Endothelial cell of coronary artery (primary cell): ENCODE results near the gene MCCD1. TPM values are rescaled to one million over a fixed set of nuclear protein-coding genes. Genes with fewer than 3 reads are reported as not detected.

Experiments used
- total RNA-seq: library from RNA; depleted of rRNA; stranded (reverse); fragments of >200 nt; gene quantifications from 2 replicates; pipeline ENCODE4 v1.2.3, GENCODE V29; 2014

Gene MCCD1
- not detected in 2 replicates for total RNA-seq

GRCh38 chr6:31528821-31529328, at the start of gene MCCD1:
MCCD1 (plus strand) TSS chr6:31528962; CDS start chr6:31529015, 53 bp downstream.

GRCh38 chr6:31497531-31498476, 31.0 kb upstream of the MCCD1 start, which contains the start of gene MICB:
MICB (plus strand) TSS chr6:31498145; CDS start chr6:31498194, 49 bp downstream.

DNA sequence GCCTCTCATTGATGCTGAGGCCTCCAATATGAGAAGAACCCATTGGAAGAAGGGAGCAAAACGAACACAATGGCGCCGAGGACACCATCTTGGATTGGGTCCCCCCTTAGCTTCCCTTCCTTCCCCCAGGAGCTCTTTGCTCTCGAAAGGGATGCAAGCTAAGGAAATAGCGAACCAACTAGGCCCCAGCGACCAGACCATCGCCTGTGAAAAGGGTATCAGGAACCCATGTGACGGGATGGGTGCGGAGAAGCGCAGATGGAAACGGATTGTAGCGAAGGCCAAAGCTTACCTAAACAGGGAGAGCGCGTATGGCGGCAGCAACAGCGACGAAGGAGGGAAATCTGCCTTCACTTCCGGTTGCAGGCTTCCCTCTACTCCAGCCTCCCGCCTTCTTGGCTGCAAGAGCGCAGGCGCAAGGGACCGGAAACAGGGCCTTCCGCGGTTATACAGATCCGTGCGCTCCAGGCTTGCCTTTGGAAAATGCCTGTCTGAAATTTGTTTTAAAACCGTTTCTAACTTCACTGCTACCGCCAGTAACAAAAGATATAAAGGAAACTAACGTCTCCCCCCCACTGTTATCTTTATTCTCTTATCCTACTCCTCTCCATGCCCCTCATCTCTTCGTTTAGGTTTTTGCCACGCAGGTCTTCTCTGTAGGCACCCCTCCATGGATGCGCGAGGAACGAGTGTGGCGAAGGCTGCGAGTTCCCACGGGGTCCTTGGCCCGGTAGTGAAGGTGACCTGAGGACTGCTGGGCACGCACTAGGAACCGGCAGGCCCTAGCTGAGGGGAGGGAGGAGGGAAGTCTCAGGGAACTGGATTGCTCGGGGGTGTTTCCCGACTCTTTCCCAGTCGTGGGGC, 13.1 kb downstream of the MCCD1 start, which contains the start of gene DDX39B:
Gene DDX39B (minus strand): TSS at position 346 of the 864 bp plus-strand sequence. CDS start 1,471 bp downstream, outside the sequence.

DNA sequence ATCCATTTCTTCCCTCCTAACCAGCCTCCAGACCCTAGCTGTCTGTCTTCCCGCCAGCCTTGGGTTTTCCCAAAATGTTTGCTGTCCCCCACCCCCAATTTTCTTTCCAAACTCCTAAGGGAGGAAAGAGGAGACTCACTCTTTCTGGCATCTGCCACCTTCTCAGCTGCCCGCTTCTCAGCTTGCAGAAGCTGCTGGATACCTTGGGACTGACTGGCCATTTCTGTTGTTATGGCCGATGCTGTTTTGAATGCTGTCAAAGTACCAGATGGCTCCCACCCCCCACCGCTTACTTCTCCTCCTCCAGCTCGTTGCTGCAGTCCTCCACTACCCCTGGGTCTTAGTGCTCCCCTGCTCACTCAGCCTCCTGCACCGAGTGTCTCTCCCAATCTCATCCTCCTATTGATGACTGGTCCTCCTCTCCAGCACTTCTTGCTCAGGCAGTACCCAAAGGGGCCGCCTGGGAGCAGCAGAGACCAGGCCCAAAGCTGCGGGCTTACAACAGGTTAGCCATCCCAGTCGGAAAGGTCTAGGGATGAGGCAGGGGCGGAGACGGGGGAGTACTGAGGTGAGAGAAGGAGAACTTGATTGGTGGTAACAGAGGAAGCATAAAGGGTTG, 17.7 kb downstream of the MCCD1 start, which contains the start of gene ATP6V1G2:
Gene ATP6V1G2 (minus strand): TSS at position 270 of the 619 bp plus-strand sequence. CDS start 49 bp downstream, at position 221.

DNA sequence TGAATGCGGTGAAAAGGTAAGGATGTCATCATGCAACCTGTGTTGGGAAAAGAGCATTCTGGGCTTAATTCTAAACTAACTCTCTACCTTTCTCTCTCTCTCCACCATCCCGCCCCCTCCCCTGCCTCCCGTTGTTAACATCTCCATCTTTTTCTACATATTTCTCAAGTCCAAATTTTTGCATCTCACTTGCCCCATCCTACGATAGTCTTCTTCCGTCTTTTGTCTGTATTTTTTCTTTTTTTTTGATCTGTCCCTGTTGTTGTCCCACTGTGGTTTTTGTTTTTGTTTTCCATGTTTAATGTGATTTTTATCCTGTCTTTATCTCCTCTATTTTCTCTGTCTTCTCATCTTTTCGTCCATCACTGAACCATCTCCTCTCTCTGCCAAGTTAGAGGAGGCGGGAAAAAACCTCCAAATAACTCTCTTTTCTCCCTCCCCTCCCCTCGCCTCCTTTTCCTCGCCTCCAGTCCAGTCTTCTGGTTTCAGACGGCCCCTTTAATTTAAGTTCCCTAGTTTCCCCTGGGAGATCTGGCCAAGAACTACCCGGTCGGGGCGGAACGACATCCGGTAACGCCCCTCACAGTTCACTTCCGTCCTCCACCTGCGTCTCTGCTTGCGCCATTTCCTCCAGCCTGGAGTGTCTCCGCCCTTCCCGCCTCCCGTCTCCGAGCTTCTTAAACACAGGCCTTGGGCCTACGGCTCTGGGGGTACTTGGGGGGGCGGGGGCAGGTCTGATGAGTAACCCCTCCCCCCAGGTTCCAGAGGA, 18.4 kb downstream of the MCCD1 start, which contains the start of gene NFKBIL1:
Gene NFKBIL1 (plus strand): TSS at position 651 of the 769 bp plus-strand sequence. CDS start 87 bp downstream, at position 738.

DNA sequence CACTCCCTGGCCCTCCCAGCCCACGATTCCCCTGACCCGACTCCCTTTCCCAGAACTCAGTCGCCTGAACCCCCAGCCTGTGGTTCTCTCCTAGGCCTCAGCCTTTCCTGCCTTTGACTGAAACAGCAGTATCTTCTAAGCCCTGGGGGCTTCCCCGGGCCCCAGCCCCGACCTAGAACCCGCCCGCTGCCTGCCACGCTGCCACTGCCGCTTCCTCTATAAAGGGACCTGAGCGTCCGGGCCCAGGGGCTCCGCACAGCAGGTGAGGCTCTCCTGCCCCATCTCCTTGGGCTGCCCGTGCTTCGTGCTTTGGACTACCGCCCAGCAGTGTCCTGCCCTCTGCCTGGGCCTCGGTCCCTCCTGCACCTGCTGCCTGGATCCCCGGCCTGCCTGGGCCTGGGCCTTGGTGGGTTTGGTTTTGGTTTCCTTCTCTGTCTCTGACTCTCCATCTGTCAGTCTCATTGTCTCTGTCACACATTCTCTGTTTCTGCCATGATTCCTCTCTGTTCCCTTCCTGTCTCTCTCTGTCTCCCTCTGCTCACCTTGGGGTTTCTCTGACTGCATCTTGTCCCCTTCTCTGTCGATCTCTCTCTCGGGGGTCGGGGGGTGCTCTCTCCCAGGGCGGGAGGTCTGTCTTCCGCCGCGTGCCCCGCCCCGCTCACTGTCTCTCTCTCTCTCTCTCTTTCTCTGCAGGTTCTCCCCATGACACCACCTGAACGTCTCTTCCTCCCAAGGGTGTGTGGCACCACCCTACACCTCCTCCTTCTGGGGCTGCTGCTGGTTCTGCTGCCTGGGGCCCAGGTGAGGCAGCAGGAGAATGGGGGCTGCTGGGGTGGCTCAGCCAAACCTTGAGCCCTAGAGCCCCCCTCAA, 43.5 kb downstream of the MCCD1 start, which contains the start of gene LTA:
Gene LTA (plus strand): TSS at position 249 of the 871 bp plus-strand sequence. CDS start 454 bp downstream, at position 703.

DNA sequence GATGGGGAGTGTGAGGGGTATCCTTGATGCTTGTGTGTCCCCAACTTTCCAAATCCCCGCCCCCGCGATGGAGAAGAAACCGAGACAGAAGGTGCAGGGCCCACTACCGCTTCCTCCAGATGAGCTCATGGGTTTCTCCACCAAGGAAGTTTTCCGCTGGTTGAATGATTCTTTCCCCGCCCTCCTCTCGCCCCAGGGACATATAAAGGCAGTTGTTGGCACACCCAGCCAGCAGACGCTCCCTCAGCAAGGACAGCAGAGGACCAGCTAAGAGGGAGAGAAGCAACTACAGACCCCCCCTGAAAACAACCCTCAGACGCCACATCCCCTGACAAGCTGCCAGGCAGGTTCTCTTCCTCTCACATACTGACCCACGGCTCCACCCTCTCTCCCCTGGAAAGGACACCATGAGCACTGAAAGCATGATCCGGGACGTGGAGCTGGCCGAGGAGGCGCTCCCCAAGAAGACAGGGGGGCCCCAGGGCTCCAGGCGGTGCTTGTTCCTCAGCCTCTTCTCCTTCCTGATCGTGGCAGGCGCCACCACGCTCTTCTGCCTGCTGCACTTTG, 46.7 kb downstream of the MCCD1 start, which contains the start of gene TNF:
Gene TNF (plus strand): TSS at position 231 of the 567 bp plus-strand sequence. CDS start 177 bp downstream, at position 408.

Other genes starting within 250 kb of the MCCD1 start
- 212 and 305 TPM in 2 replicates for gene HLA-B, start 171.8 kb upstream of the MCCD1 start, total RNA-seq
- 41.6 and 42.5 TPM in 2 replicates for gene MICA, start 125.4 kb upstream of the MCCD1 start, total RNA-seq
- 11.3 and 15.7 TPM in 2 replicates for gene MICB, start 30.8 kb upstream of the MCCD1 start, total RNA-seq
- gene DDX39B, start 13.0 kb downstream of the MCCD1 start, total RNA-seq, result 296 and 474 TPM in 2 replicates
- gene ATP6V1G2, start 17.6 kb downstream of the MCCD1 start, total RNA-seq, result 0.36 and 0.66 TPM in 2 replicates
- gene NFKBIL1, start 18.6 kb downstream of the MCCD1 start, total RNA-seq, result 24.7 and 29.7 TPM in 2 replicates
- gene LTA, start 43.3 kb downstream of the MCCD1 start, total RNA-seq, result not detected in 2 replicates
- not detected in 2 replicates for gene TNF, start 46.6 kb downstream of the MCCD1 start, total RNA-seq
- gene LTB, start 53.5 kb downstream of the MCCD1 start, total RNA-seq, result 2.1 and 2.3 TPM in 2 replicates
- gene LST1, start 57.3 kb downstream of the MCCD1 start, total RNA-seq, result 0.72 and 1.0 TPM in 2 replicates
- gene NCR3, start 64.0 kb downstream of the MCCD1 start, total RNA-seq, result not detected in 2 replicates
- not detected in 2 replicates for gene AIF1, start 86.3 kb downstream of the MCCD1 start, total RNA-seq
- 31.2 and 39.4 TPM in 2 replicates for gene PRRC2A, start 91.8 kb downstream of the MCCD1 start, total RNA-seq
- gene BAG6, start 123.7 kb downstream of the MCCD1 start, total RNA-seq, result 84.7 and 106 TPM in 2 replicates
- 0.19 and 0.54 TPM in 2 replicates for gene APOM, start 126.9 kb downstream of the MCCD1 start, total RNA-seq
- gene C6orf47, start 131.8 kb downstream of the MCCD1 start, total RNA-seq, result 18.3 and 21.0 TPM in 2 replicates
- gene GPANK1, start 136.0 kb downstream of the MCCD1 start, total RNA-seq, result 11.3 and 11.6 TPM in 2 replicates
- gene CSNK2B, start 137.1 kb downstream of the MCCD1 start, total RNA-seq, result 88.2 and 101 TPM in 2 replicates
- 2.2 and 3.6 TPM in 2 replicates for gene LY6G5B, start 141.0 kb downstream of the MCCD1 start, total RNA-seq
- 1.1 and 1.3 TPM in 2 replicates for gene LY6G5C, start 152.1 kb downstream of the MCCD1 start, total RNA-seq
- 49.1 and 57.8 TPM in 2 replicates for gene ABHD16A, start 174.4 kb downstream of the MCCD1 start, total RNA-seq
- not detected in 2 replicates for gene LY6G6F, start 177.9 kb downstream of the MCCD1 start, total RNA-seq
- gene LY6G6D, start 186.4 kb downstream of the MCCD1 start, total RNA-seq, result not detected in 2 replicates
- gene LY6G6C, start 192.8 kb downstream of the MCCD1 start, total RNA-seq, result not detected in 2 replicates
- gene MPIG6B, start 194.4 kb downstream of the MCCD1 start, total RNA-seq, result not detected in 2 replicates
- gene DDAH2, start 200.3 kb downstream of the MCCD1 start, total RNA-seq, result 82.0 and 106 TPM in 2 replicates
- 714 and 927 TPM in 2 replicates for gene CLIC1, start 207.6 kb downstream of the MCCD1 start, total RNA-seq
- gene MSH5, start 211.0 kb downstream of the MCCD1 start, total RNA-seq, result 3.7 and 4.6 TPM in 2 replicates
- gene SAPCD1, start 233.7 kb downstream of the MCCD1 start, total RNA-seq, result 0.81 and 1.3 TPM in 2 replicates
- 0.09 TPM in 1 of 2 replicates, not detected in the other for gene VWA7, start 248.4 kb downstream of the MCCD1 start, total RNA-seq